ENCODE data around the gene ROS1.
"Not testable (repeated sequence)": the region's sequence is repeated elsewhere in the genome, so short reads cannot be mapped to it uniquely, and the experiment has no call there.

- TF ChIP-seq, protein P1, sequence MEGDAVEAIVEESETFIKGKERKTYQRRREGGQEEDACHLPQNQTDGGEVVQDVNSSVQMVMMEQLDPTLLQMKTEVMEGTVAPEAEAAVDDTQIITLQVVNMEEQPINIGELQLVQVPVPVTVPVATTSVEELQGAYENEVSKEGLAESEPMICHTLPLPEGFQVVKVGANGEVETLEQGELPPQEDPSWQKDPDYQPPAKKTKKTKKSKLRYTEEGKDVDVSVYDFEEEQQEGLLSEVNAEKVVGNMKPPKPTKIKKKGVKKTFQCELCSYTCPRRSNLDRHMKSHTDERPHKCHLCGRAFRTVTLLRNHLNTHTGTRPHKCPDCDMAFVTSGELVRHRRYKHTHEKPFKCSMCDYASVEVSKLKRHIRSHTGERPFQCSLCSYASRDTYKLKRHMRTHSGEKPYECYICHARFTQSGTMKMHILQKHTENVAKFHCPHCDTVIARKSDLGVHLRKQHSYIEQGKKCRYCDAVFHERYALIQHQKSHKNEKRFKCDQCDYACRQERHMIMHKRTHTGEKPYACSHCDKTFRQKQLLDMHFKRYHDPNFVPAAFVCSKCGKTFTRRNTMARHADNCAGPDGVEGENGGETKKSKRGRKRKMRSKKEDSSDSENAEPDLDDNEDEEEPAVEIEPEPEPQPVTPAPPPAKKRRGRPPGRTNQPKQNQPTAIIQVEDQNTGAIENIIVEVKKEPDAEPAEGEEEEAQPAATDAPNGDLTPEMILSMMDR (IDR thresholded peaks at IDR 0.05) = not testable (repeated sequence)
- TF ChIP-seq POLR2A (IDR thresholded peaks at IDR 0.05) = not testable (repeated sequence)
Measured at GRCh38 chr6:117468527-117468926, 42.8 kb upstream of the ROS1 start.

Measured in right lobe of liver (tissue), 4 donors.